K562 (cell line): ENCODE data around the gene HTR5A. TPM values are rescaled to one million over a fixed set of nuclear protein-coding genes. Genes with fewer than 3 reads are reported as not detected.

Experiments used
- ATAC-seq: fragments of 200-7000 bp; cut with Tn5 transposase; 3 replicates; pipeline ENCODE4 v1.9.1; 2020; ENCODE audit warnings: moderate library complexity
- BruUV-seq: library from RNA; stranded (reverse); fragments of 400-500 nt; replicated peaks from 2 replicates; lab custom pipeline; 2021; lab: Mats Ljungman, UMichigan
- CTCF ChIA-PET: fragments of 300-600 bp; formaldehyde crosslinking; extraction: SDS; loops from one replicate; lab custom pipeline; 2021; ENCODE audit warnings: low intra/inter-chr PET ratio; lab: Yijun Ruan, JAX
- POLR2A ChIA-PET: fragments of 300-600, 350-650 bp; sonication (Branson Sonifier 250); formaldehyde crosslinking; extraction: SDS; loops from one replicate; lab custom pipeline; 2021; ENCODE audit warnings: antibody characterized with exemption, inconsistent platforms; lab: Yijun Ruan, JAX
- DNase-seq, 4 experiments: peaks; one replicate each; pipeline versions ENCODE4 v3.0.0 to v3.0.0-alpha.2; 2011 to 2018; ENCODE audit warnings: low spot score in 3 of 4, mixed read lengths in 3 of 4; ENCODE audit errors: extremely low read depth in 1 of 4
- FAIRE-seq: peaks from 2 replicates; lab custom pipeline; 2011; peaks lifted over from hg19 to GRCh38; lab: Jason Lieb, UNC
- H2AFZ ChIP-seq: 2 replicates; pipeline ENCODE4 v1.6.0; 2011; ENCODE audit warnings: low read depth, low read length, control low read depth, inconsistent platforms
- H3K27ac ChIP-seq: fragments of 200-600 bp; 3 replicates; pipeline ENCODE4 v1.8.0; 2011; ENCODE audit warnings: low read depth, mild to moderate bottlenecking, control low read depth, inconsistent platforms, low read length, moderate library complexity, mixed read lengths; ENCODE audit errors: extremely low read depth
- H3K27me3 ChIP-seq, 2 experiments: fragments of 300-600 bp in 1 of 2; 2 replicates in 1 of 2; 3 replicates in 1 of 2; pipeline versions ENCODE4 v1.6.0 to v1.8.0; 2011; ENCODE audit warnings: inconsistent platforms in 2 of 2, low read length in 2 of 2, mild to moderate bottlenecking in 1 of 2, mixed read lengths in 1 of 2, moderate library complexity in 1 of 2; ENCODE audit not compliant: control insufficient read depth in 2 of 2, insufficient read depth in 2 of 2
- H3K36me3 ChIP-seq: fragments of 300-600 bp; 3 replicates; pipeline ENCODE4 v1.8.0; 2011; ENCODE audit warnings: mild to moderate bottlenecking, low read length, inconsistent platforms; ENCODE audit not compliant: control insufficient read depth, insufficient read depth
- H3K4me1 ChIP-seq, 2 experiments: fragments of 200-600 bp in 1 of 2; replicated peaks in 1 of 2; 2 replicates in 1 of 2; 3 replicates in 1 of 2; pipeline versions ENCODE4 v1.5.1 to v1.8.0; 2011; ENCODE audit warnings: inconsistent platforms in 2 of 2, low read length in 2 of 2, mild to moderate bottlenecking in 1 of 2, mixed read lengths in 1 of 2, moderate library complexity in 1 of 2; ENCODE audit not compliant: control insufficient read depth in 2 of 2, insufficient read depth in 2 of 2
- H3K4me2 ChIP-seq: 2 replicates; pipeline ENCODE4 v1.6.1; 2011; ENCODE audit warnings: low read length, control low read depth, inconsistent platforms, mixed read lengths; ENCODE audit not compliant: insufficient read depth
- H3K4me3 ChIP-seq: fragments of 200-600 bp; sonication (generic), shearing (Covaris generic); 2 replicates; pipeline ENCODE4 v1.5.1; 2016; ENCODE audit warnings: control low read depth, inconsistent platforms
- H3K79me2 ChIP-seq: fragments of 200-600 bp; 3 replicates; pipeline ENCODE4 v1.8.0; 2011; ENCODE audit warnings: low read length, inconsistent platforms; ENCODE audit not compliant: control insufficient read depth, insufficient read depth
- H3K9ac ChIP-seq, 2 experiments: 2 replicates each; pipeline versions ENCODE4 v1.6.0 to v1.6.1; 2011; ENCODE audit warnings: low read depth in 2 of 2, low read length in 2 of 2, control low read depth in 1 of 2, inconsistent platforms in 1 of 2, mild to moderate bottlenecking in 1 of 2, mixed read lengths in 1 of 2; ENCODE audit not compliant: insufficient read depth in 1 of 2
- H3K9me1 ChIP-seq: one replicate; pipeline ENCODE4 v1.6.0; 2011; ENCODE audit warnings: inconsistent platforms, mild to moderate bottlenecking, low read length, moderate library complexity; ENCODE audit not compliant: control insufficient read depth, insufficient read depth
- H3K9me3 ChIP-seq: replicated peaks from 2 replicates; pipeline ENCODE4 v1.5.1; 2011; ENCODE audit warnings: low read depth, low read length, inconsistent platforms; ENCODE audit not compliant: control insufficient read depth, insufficient read depth
- H4K20me1 ChIP-seq: replicated peaks from 2 replicates; pipeline ENCODE4 v1.6.1; 2011; ENCODE audit warnings: low read length, inconsistent platforms, mixed read lengths; ENCODE audit not compliant: control insufficient read depth, insufficient read depth
- FOXM1 ChIP-seq, 2 experiments: fragments of 450-650 bp in 1 of 2; sonication (generic) in 1 of 2; formaldehyde crosslinking in 1 of 2; IDR thresholded peaks; 2 replicates each; pipeline versions ENCODE4 v1.6.1 to v1.9.0; 2017 to 2022; ENCODE audit warnings: low read depth in 2 of 2, mild to moderate bottlenecking in 2 of 2, missing genetic modification reagents in 1 of 2, moderate library complexity in 1 of 2
- KAT2B ChIP-seq: IDR thresholded peaks from one replicate; pipeline ENCODE4 v1.6.1; 2012; ENCODE audit warnings: low read depth, mild to moderate bottlenecking, control low read depth, inconsistent platforms, low read length, moderate library complexity
- TAF9B ChIP-seq: fragments of 450-650 bp; IDR thresholded peaks from 2 replicates; pipeline ENCODE4 v1.6.1; 2018; ENCODE audit warnings: mild to moderate bottlenecking; ENCODE audit not compliant: partially characterized antibody
- ZNF311 ChIP-seq: fragments of 250-450 bp; sonication (Bioruptor Pico); IDR thresholded peaks from 2 replicates; pipeline ENCODE4 v1.4.0; 2020; ENCODE audit warnings: mild to moderate bottlenecking, moderate library complexity
- ZNF707 ChIP-seq: fragments of 250-450 bp; sonication (Bioruptor Pico); conservative IDR thresholded peaks from 2 replicates; pipeline ENCODE4 v1.8.0; 2022; ENCODE audit warnings: inconsistent platforms, mild to moderate bottlenecking, moderate library complexity
- WGBS: fragments of 100-300 bp; shearing (Covaris generic); methylation state at CpG from one replicate; pipeline ENCODE4 v1.1.6; 2016; ENCODE audit warnings: low coverage, mixed read lengths; ENCODE audit not compliant: insufficient coverage; ENCODE audit errors: missing lambda C conversion rate; 5-methylcytosine and 5-hydroxymethylcytosine counted together
- in situ Hi-C: fragments of 300-500 bp; cut with MboI; formaldehyde crosslinking; loops from 4 replicates; pipeline ENCODE4 v1.15.0; 2018; ENCODE audit warnings: inconsistent platforms, mixed read lengths
- intact Hi-C: fragments of 100-400 bp; cut with micrococcal nuclease; formaldehyde crosslinking; loops from 2 replicates; pipeline ENCODE4 v1.14.2; 2022
- polyA plus RNA-seq, 8 experiments: library from polyadenylated mRNA; depleted of rRNA in 4 of 8; stranded (reverse) in 5 of 8; unstranded in 3 of 8; fragments of >200 nt; fragmentation: Nextera tagmentation in 2 of 8; fragmentation: Illumina TruSeq in 1 of 8; extraction: Ambion mirVana in 2 of 8; extraction: Trizol in 1 of 8; gene quantifications; 2 replicates each; pipeline versions ENCODE4 v1.2.1 to v1.2.3, GENCODE V29; 2011 to 2014; ENCODE audit warnings: inconsistent platforms in 1 of 8, missing spikeins in 1 of 8
- total RNA-seq, 7 experiments: library from RNA; depleted of rRNA in 6 of 7; stranded (reverse); fragments of >200 nt in 6 of 7; fragmentation: Illumina TruSeq in 2 of 7; extraction: Trizol in 2 of 7; gene quantifications; 2 replicates each; pipeline versions ENCODE4 v1.2.1 to v1.2.3, GENCODE V29; 2011 to 2021; ENCODE audit warnings: low replicate concordance in 1 of 7
- TF ChIP-seq, protein P1 (sequence below): IDR thresholded peaks from 2 replicates; pipeline ENCODE4 v1.6.1; 2014; ENCODE audit warnings: antibody characterized with exemption
- TF ChIP-seq, protein P2 (sequence below): sonication (generic); formaldehyde crosslinking; IDR thresholded peaks from 2 replicates; pipeline ENCODE4 v1.8.1; 2023; ENCODE audit warnings: mild to moderate bottlenecking, missing genetic modification reagents
- TF ChIP-seq, protein P3 (sequence below): IDR thresholded peaks from 3 replicates; pipeline ENCODE4 v1.6.1; 2011; ENCODE audit warnings: borderline replicate concordance, mild to moderate bottlenecking, moderate library complexity; ENCODE audit not compliant: insufficient read length; ENCODE audit errors: extremely low read depth

The HTR5A gene
- total and polyA plus RNA-seq, 9 of the 15 experiments (the other 6 are each of a cell fraction or from before 2014, with no cell fraction given): 0.06 TPM; not detected in 8

DNA sequence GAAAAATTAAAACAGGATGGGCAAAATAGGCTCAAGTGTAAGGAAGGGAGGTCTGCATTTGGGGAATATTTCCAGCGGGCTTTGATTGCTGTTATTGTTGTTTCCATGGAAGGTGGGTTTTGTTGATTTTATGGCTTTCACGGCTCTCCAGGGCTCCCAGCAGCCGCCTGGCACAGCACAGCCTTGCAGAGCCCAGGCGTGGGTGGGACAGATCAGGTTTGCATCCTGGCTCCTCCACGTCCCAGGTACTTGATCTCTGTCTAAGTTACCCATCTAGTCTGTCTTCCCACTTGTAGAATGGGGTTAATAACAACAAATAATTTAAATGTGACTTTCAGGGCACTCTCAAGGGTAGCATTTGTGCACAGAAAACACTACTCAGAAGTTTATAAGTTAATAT, 45.2 kb downstream of the HTR5A start:
- POLR2A ChIA-PET: interaction anchor here (1.7 kb wide), 1 partner anchor 15 kb away, joined by 6 read pairs; no protein-coding TSS in a partner anchor
- Histone ChIP-seq H3K4me3 (no peak overlapping the region), H3K9ac (no peak overlapping the region), H3K27me3 (peaks cover 16 to 49% of the 10 kb centered on the region in 2 experiments), H3K36me3 (no peaks in the 10 kb centered on the region), H3K4me2 (no peak overlapping the region), H3K27ac (no peak overlapping the region), H3K79me2 (no peaks in the 10 kb centered on the region), H3K4me1 (no peaks in the 10 kb centered on the region)
- no TSS peak for BruUV-seq
- DNase-seq: no peak
- no peak for TF ChIP-seq KAT2B
- no peak for TF ChIP-seq ZNF311 (CRISPR knock-in tag)
- TF ChIP-seq FOXM1 (IDR thresholded peaks at IDR 0.05; ENCODE audit: low read depth): no peak
- TF ChIP-seq FOXM1 (CRISPR knock-in tag; IDR thresholded peaks at IDR 0.05; ENCODE audit: low read depth): no peak
- TF ChIP-seq ZNF707 (CRISPR knock-in tag): no peak
- TF ChIP-seq, protein P1, sequence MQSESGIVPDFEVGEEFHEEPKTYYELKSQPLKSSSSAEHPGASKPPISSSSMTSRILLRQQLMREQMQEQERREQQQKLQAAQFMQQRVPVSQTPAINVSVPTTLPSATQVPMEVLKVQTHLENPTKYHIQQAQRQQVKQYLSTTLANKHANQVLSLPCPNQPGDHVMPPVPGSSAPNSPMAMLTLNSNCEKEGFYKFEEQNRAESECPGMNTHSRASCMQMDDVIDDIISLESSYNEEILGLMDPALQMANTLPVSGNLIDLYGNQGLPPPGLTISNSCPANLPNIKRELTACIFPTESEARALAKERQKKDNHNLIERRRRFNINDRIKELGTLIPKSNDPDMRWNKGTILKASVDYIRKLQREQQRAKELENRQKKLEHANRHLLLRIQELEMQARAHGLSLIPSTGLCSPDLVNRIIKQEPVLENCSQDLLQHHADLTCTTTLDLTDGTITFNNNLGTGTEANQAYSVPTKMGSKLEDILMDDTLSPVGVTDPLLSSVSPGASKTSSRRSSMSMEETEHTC: no peak
- no peak for TF ChIP-seq TAF9B
- TF ChIP-seq, protein P2, sequence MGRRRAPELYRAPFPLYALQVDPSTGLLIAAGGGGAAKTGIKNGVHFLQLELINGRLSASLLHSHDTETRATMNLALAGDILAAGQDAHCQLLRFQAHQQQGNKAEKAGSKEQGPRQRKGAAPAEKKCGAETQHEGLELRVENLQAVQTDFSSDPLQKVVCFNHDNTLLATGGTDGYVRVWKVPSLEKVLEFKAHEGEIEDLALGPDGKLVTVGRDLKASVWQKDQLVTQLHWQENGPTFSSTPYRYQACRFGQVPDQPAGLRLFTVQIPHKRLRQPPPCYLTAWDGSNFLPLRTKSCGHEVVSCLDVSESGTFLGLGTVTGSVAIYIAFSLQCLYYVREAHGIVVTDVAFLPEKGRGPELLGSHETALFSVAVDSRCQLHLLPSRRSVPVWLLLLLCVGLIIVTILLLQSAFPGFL (CRISPR knock-in tag): no peak
- TF ChIP-seq, protein P3, sequence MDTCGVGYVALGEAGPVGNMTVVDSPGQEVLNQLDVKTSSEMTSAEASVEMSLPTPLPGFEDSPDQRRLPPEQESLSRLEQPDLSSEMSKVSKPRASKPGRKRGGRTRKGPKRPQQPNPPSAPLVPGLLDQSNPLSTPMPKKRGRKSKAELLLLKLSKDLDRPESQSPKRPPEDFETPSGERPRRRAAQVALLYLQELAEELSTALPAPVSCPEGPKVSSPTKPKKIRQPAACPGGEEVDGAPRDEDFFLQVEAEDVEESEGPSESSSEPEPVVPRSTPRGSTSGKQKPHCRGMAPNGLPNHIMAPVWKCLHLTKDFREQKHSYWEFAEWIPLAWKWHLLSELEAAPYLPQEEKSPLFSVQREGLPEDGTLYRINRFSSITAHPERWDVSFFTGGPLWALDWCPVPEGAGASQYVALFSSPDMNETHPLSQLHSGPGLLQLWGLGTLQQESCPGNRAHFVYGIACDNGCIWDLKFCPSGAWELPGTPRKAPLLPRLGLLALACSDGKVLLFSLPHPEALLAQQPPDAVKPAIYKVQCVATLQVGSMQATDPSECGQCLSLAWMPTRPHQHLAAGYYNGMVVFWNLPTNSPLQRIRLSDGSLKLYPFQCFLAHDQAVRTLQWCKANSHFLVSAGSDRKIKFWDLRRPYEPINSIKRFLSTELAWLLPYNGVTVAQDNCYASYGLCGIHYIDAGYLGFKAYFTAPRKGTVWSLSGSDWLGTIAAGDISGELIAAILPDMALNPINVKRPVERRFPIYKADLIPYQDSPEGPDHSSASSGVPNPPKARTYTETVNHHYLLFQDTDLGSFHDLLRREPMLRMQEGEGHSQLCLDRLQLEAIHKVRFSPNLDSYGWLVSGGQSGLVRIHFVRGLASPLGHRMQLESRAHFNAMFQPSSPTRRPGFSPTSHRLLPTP: no peak
- TF ChIP-seq, all 486 proteins: peak for 0
- in situ Hi-C loops (no loop called here), intact Hi-C loops (no loop called here)
- no peaks in the 10 kb centered on the region for H3K9me1 ChIP-seq
- 0% methylated on average over 5 of the region's 5 CpGs for WGBS
- H3K9me3 ChIP-seq: no peaks in the 10 kb centered on the region
- no peak for ATAC-seq
- CTCF ChIA-PET: interaction anchor here (0.6 kb wide), 1 partner anchor 186 kb away, joined by 4 read pairs; no protein-coding TSS in a partner anchor
- no peaks in the 10 kb centered on the region; the same call in 1 of the 2 replicates for H4K20me1 ChIP-seq
- FAIRE-seq: no peak
- H2AFZ ChIP-seq: no peak overlapping the region
